Right atrium auricular region (tissue), 2 donors: ENCODE measurements around the gene EMC10. TPM values are rescaled to one million over a fixed set of nuclear protein-coding genes. Genes with fewer than 3 reads are reported as not detected.
"Not testable (repeated sequence)": the region's sequence is repeated elsewhere in the genome, so short reads cannot be mapped to it uniquely, and the experiment has no call there.

Experiments used
- DNase-seq: peaks from one replicate; pipeline ENCODE4 v3.0.0-alpha.2; 2019; ENCODE audit warnings: low spot score
- H3K27ac ChIP-seq, 2 donors: fragments of 200-600 bp; sonication (generic); 1 replicate in 1 of 2; 2 replicates in 1 of 2; pipeline ENCODE4 v1.5.1; 2016 to 2019
- H3K27me3 ChIP-seq, 2 donors: fragments of 200-600 bp; sonication (generic); one replicate each; pipeline versions ENCODE4 v1.5.1 to v1.6.0; 2017 to 2019
- H3K36me3 ChIP-seq: fragments of 200-600 bp; sonication (generic); one replicate; pipeline ENCODE4 v1.5.1; 2016
- H3K4me1 ChIP-seq, 2 donors: fragments of 200-600 bp; sonication (generic); one replicate each; pipeline versions ENCODE4 v1.5.1 to v1.6.0; 2017 to 2019
- H3K4me3 ChIP-seq, 2 donors: fragments of 200-600 bp; sonication (generic); 1 replicate in 1 of 2; 2 replicates in 1 of 2; pipeline ENCODE4 v1.5.1; 2017 to 2019; ENCODE audit warnings: mild to moderate bottlenecking in 1 of 2, moderate library complexity in 1 of 2
- H3K9me3 ChIP-seq, 2 donors: fragments of 200-600 bp; sonication (generic); one replicate each; pipeline ENCODE4 v1.5.1; 2019
- CTCF ChIP-seq, 2 donors: fragments of 200-600 bp; sonication (generic); IDR thresholded peaks; one replicate each; pipeline ENCODE4 v1.5.1; 2019; ENCODE audit warnings: antibody characterized with exemption in 2 of 2
- total RNA-seq, 2 donors: library from RNA; depleted of rRNA; stranded (reverse); fragments of >200 nt; gene quantifications; one replicate each; pipeline ENCODE4 v1.1.0, GENCODE V29; 2016

EMC10 gene
- total RNA-seq, 2 donors from 2014 or later, result 94.9 to 112 TPM

GRCh38 chr19:50517704-50518075 lies 41.4 kb downstream of the EMC10 start:
- no peaks in the 10 kb centered on the region for H3K4me1 ChIP-seq
- H3K27ac ChIP-seq, result no peak overlapping the region
- H3K27me3 ChIP-seq, result no peaks in the 10 kb centered on the region
- no peak overlapping the region for H3K4me3 ChIP-seq
- H3K9me3 ChIP-seq, result no peaks in the 10 kb centered on the region
- no peak for TF ChIP-seq CTCF (IDR thresholded peaks at IDR 0.05)
- no peaks in the 10 kb centered on the region for H3K36me3 ChIP-seq
- DNase-seq, result no peak

- TF ChIP-seq CTCF (IDR thresholded peaks at IDR 0.05), result no peak
- H3K27ac ChIP-seq, result no peak overlapping the region
- H3K9me3 ChIP-seq, result no peaks in the 10 kb centered on the region
- H3K27me3 ChIP-seq, result no peaks in the 10 kb centered on the region
- DNase-seq, result no peak
- no peaks in the 10 kb centered on the region for H3K4me1 ChIP-seq
- no peaks in the 10 kb centered on the region for H3K36me3 ChIP-seq
- H3K4me3 ChIP-seq, result no peak overlapping the region
Measured at GRCh38 chr19:50518091-50519005, 42.0 kb downstream of the EMC10 start.

GRCh38 chr19:50519006-50519575 lies 42.8 kb downstream of the EMC10 start:
- no peak for TF ChIP-seq CTCF (IDR thresholded peaks at IDR 0.05)
- DNase-seq, result no peak

GRCh38 chr19:50520822-50521465 lies 44.6 kb downstream of the EMC10 start:
- Histone ChIP-seq H3K4me1 (no peaks in the 10 kb centered on the region), H3K36me3 (no peaks in the 10 kb centered on the region), H3K27me3 (no peaks in the 10 kb centered on the region), H3K27ac (no peak overlapping the region), H3K9me3 (no peaks in the 10 kb centered on the region), H3K4me3 (no peak overlapping the region)
- DNase-seq, result no peak
- no peak for TF ChIP-seq CTCF (IDR thresholded peaks at IDR 0.05)

More at GRCh38 chr19:50519006-50519575, 42.8 kb downstream of the EMC10 start:
- H3K4me3 ChIP-seq, result no peak overlapping the region
- no peaks in the 10 kb centered on the region for H3K36me3 ChIP-seq
- no peaks in the 10 kb centered on the region for H3K4me1 ChIP-seq
- no peak overlapping the region for H3K27ac ChIP-seq
- no peaks in the 10 kb centered on the region for H3K27me3 ChIP-seq
- H3K9me3 ChIP-seq, result no peaks in the 10 kb centered on the region

- no peak for TF ChIP-seq CTCF (IDR thresholded peaks at IDR 0.05)
- DNase-seq, result no peak
- Histone ChIP-seq H3K36me3 (no peaks in the 10 kb centered on the region), H3K4me1 (no peaks in the 10 kb centered on the region), H3K27me3 (no peaks in the 10 kb centered on the region), H3K9me3 (no peaks in the 10 kb centered on the region), H3K4me3 (no peak overlapping the region), H3K27ac (no peak overlapping the region)
Measured at GRCh38 chr19:50522881-50523280, 46.6 kb downstream of the EMC10 start.

GRCh38 chr19:50528052-50528451 lies 51.7 kb downstream of the EMC10 start:
- not testable (repeated sequence) for H3K4me3 ChIP-seq, H3K36me3 ChIP-seq, DNase-seq, H3K27me3 ChIP-seq, H3K27ac ChIP-seq, H3K4me1 ChIP-seq, H3K9me3 ChIP-seq
